ENCODE measurements around the gene ATP1A1. TPM values are rescaled to one million over a fixed set of nuclear protein-coding genes. Genes with fewer than 3 reads are reported as not detected.

The ATP1A1 gene
- total and polyA plus RNA-seq, 2 donors (not counting 3 experiments of a cell fraction or from before 2014, with no cell fraction given), result 263 to 325 TPM

GRCh38 chr1:116445534-116445933, 72.5 kb downstream of the ATP1A1 start:
- no peak overlapping the region for H3K9ac ChIP-seq (replicated peaks; ENCODE audit: extremely low read depth, insufficient read depth, low read length)
- BruUV-seq (replicated peaks), result no TSS peak
- H3K4me3 ChIP-seq (replicated peaks in 1 of 3; ENCODE audit: insufficient read depth in 1 of 3, low read depth in 1 of 3, low read length in 3 of 3), result no peak overlapping the region
- no peaks in the 10 kb centered on the region for H3K9me1 ChIP-seq (replicated peaks; ENCODE audit: control insufficient read depth, extremely low read depth, insufficient read depth, low read length)
- dilution Hi-C loops (cut with MboI; ENCODE audit: extremely low pct_ligation_motif_present, low sequenced_read_pairs), result no loop called here
- ChIA-PET POLR2A (no interaction called here), CTCF (no interaction called here)
- intact Hi-C loops (cut with micrococcal nuclease), result no loop called here
- H3K4me2 ChIP-seq (ENCODE audit: insufficient read depth, low read length), result no peak overlapping the region
- H3K27me3 ChIP-seq (ENCODE audit: control insufficient read depth in 2 of 2, insufficient read depth in 2 of 2, low read length in 2 of 2), result no peaks in the 10 kb centered on the region
- TF ChIP-seq MYC (IDR thresholded peaks at IDR 0.05; ENCODE audit: low read depth, low read length), result no peak
- no peak for TF ChIP-seq EZH2 (IDR thresholded peaks at IDR 0.05; ENCODE audit: borderline replicate concordance, low read depth, low read length, severe bottlenecking)
- no peak for TF ChIP-seq CTCF (IDR thresholded peaks at IDR 0.05; ENCODE audit: extremely low read depth in 1 of 2, insufficient read depth in 1 of 2, low read depth in 1 of 2, low read length in 2 of 2)
- TF ChIP-seq POLR2A (IDR thresholded peaks at IDR 0.05; ENCODE audit: low read depth, low read length), result no peak
- TF ChIP-seq, protein P1, sequence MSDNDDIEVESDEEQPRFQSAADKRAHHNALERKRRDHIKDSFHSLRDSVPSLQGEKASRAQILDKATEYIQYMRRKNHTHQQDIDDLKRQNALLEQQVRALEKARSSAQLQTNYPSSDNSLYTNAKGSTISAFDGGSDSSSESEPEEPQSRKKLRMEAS (IDR thresholded peaks at IDR 0.05; ENCODE audit: insufficient read depth, insufficient read length), result no peak
- TF ChIP-seq JUN (IDR thresholded peaks at IDR 0.05; ENCODE audit: borderline replicate concordance, insufficient read depth, insufficient read length, low read depth), result no peak
- TF ChIP-seq FOS (IDR thresholded peaks at IDR 0.05; ENCODE audit: borderline replicate concordance, insufficient read depth, low read length), result no peak
- TF ChIP-seq POLR2AphosphoS5 (IDR thresholded peaks at IDR 0.05; ENCODE audit: insufficient read depth, low read depth, low read length), result no peak
- TF ChIP-seq GATA2 (IDR thresholded peaks at IDR 0.05; ENCODE audit: insufficient read depth, insufficient read length, low read depth, low read length), result no peak
- no peaks in the 10 kb centered on the region for H3K36me3 ChIP-seq (ENCODE audit: control insufficient read depth in 2 of 2, extremely low read depth in 1 of 2, insufficient read depth in 2 of 2, low read length in 2 of 2)
- peaks cover 5% of the 10 kb centered on the region for H3K4me1 ChIP-seq (ENCODE audit: control insufficient read depth, extremely low read depth, insufficient read depth, low read length)
- FAIRE-seq (no peak), DNase-seq (ENCODE audit: low read depth, low spot score) (no peak)
- no peak overlapping the region for H2AFZ ChIP-seq (ENCODE audit: low read depth, low read length)
- H4K20me1 ChIP-seq (replicated peaks; ENCODE audit: control insufficient read depth, extremely low read depth, insufficient read depth, low read length), result no peaks in the 10 kb centered on the region
- H3K79me2 ChIP-seq (ENCODE audit: control insufficient read depth, insufficient read depth, low read length), result no peaks in the 10 kb centered on the region
- H3K27ac ChIP-seq (ENCODE audit: insufficient read depth, low read depth, low read length), result no peak overlapping the region
- no peaks in the 10 kb centered on the region for H3K9me3 ChIP-seq (replicated peaks; ENCODE audit: control insufficient read depth, insufficient read depth, low read length)
